Lower leg skin (tissue), 3 donors: Measurements from ENCODE around the gene NCOA1.

Experiments
- POLR2A ChIP-seq, 2 donors: fragments of 450-650 bp; IDR thresholded peaks; one replicate each; pipeline ENCODE4 v1.6.1; 2016 to 2017; ENCODE audit warnings: antibody characterized with exemption in 2 of 2, mild to moderate bottlenecking in 1 of 2, moderate library complexity in 1 of 2
- TF ChIP-seq, protein P1 (sequence below), 3 donors: fragments of 450-650 bp; IDR thresholded peaks; one replicate each; pipeline ENCODE4 v1.5.1; 2016; ENCODE audit warnings: antibody characterized with exemption in 3 of 3, mild to moderate bottlenecking in 3 of 3, moderate library complexity in 2 of 3

DNA sequence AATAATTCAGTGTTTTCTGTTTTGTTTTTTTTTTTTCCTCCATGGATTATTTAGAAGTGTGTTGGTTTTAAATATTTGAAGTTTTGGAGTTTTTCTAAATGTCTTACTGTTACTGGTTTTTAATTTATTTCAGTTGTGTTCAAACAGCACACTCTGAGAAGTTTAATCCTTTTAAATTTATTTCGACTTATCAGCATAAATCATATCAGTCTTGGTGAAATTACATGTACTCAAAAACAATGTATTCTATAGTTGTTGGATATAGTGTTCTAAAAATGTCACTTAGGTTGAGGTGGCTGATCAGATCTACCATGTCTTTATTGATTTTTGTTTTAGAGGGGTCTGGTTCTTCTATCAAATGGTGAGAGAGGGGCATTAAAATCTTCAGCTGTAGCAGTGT, 134.7 kb downstream of the NCOA1 start:
- TF ChIP-seq, protein P1, sequence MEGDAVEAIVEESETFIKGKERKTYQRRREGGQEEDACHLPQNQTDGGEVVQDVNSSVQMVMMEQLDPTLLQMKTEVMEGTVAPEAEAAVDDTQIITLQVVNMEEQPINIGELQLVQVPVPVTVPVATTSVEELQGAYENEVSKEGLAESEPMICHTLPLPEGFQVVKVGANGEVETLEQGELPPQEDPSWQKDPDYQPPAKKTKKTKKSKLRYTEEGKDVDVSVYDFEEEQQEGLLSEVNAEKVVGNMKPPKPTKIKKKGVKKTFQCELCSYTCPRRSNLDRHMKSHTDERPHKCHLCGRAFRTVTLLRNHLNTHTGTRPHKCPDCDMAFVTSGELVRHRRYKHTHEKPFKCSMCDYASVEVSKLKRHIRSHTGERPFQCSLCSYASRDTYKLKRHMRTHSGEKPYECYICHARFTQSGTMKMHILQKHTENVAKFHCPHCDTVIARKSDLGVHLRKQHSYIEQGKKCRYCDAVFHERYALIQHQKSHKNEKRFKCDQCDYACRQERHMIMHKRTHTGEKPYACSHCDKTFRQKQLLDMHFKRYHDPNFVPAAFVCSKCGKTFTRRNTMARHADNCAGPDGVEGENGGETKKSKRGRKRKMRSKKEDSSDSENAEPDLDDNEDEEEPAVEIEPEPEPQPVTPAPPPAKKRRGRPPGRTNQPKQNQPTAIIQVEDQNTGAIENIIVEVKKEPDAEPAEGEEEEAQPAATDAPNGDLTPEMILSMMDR (IDR thresholded peaks at IDR 0.05): no peak
- TF ChIP-seq POLR2A (IDR thresholded peaks at IDR 0.05): no peak
